ENCODE measurements around the gene SIM1.

DNA sequence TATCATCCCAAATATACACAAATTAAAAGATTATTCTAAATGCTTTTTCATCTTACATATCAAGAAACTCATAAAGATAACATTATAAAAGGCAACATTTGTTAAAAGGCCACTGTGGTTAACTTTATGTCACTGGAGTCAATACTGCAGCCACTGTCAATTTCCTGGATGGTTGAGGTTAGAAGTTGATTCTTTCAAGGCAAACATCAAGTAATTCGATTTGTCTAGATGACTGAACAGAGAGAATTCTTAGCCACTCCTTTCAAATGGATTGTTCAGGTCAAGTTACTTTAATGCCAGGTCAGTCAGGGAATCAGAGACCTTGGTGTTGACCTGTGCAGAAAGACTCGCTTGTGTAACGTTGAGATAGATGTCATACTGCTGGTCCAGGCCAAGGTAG is 44.4 kb upstream of the SIM1 start:
- TF ChIP-seq EZH2 (IDR thresholded peaks at IDR 0.05) (no peak), JUND (IDR thresholded peaks at IDR 0.05) (no peak), SP1 (IDR thresholded peaks at IDR 0.05; ENCODE audit: low read depth) (no peak), RAD21 (IDR thresholded peaks at IDR 0.05; ENCODE audit: low read depth) (no peak), ZNF274 (IDR thresholded peaks at IDR 0.05; ENCODE audit: low read depth, low read length) (no peak), EGR1 (IDR thresholded peaks at IDR 0.05; ENCODE audit: low read depth) (no peak), POLR2A (IDR thresholded peaks at IDR 0.05; ENCODE audit: borderline replicate concordance, extremely low read depth, insufficient read depth, insufficient read length) (no peak), TCF7L2 (IDR thresholded peaks at IDR 0.05; ENCODE audit: borderline replicate concordance, extremely low read depth, insufficient read depth, insufficient read length) (no peak)
- TF ChIP-seq, protein P1, sequence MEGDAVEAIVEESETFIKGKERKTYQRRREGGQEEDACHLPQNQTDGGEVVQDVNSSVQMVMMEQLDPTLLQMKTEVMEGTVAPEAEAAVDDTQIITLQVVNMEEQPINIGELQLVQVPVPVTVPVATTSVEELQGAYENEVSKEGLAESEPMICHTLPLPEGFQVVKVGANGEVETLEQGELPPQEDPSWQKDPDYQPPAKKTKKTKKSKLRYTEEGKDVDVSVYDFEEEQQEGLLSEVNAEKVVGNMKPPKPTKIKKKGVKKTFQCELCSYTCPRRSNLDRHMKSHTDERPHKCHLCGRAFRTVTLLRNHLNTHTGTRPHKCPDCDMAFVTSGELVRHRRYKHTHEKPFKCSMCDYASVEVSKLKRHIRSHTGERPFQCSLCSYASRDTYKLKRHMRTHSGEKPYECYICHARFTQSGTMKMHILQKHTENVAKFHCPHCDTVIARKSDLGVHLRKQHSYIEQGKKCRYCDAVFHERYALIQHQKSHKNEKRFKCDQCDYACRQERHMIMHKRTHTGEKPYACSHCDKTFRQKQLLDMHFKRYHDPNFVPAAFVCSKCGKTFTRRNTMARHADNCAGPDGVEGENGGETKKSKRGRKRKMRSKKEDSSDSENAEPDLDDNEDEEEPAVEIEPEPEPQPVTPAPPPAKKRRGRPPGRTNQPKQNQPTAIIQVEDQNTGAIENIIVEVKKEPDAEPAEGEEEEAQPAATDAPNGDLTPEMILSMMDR (IDR thresholded peaks at IDR 0.05 in 2 of 3, conservative IDR thresholded peaks at IDR 0.05 in 1 of 3; ENCODE audit: borderline replicate concordance in 1 of 3, insufficient read depth in 1 of 3, low read depth in 2 of 3, low read length in 2 of 3): no peak
- TF ChIP-seq, protein P2, sequence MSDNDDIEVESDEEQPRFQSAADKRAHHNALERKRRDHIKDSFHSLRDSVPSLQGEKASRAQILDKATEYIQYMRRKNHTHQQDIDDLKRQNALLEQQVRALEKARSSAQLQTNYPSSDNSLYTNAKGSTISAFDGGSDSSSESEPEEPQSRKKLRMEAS (IDR thresholded peaks at IDR 0.05): no peak
